ENCODE data around the gene C1orf21.

C1orf21 gene

GRCh38 chr1:184520336-184520735, 133.5 kb downstream of the C1orf21 start:
- no peak for DNase-seq

- no peak for DNase-seq
These were observed 137.4 kb downstream of the C1orf21 start for GRCh38 chr1:184524248-184524647.

- DNase-seq, result no peak
These were observed 140.6 kb downstream of the C1orf21 start for GRCh38 chr1:184527402-184527801.

GRCh38 chr1:184530226-184530625, 143.4 kb downstream of the C1orf21 start:
- no peak for DNase-seq

GRCh38 chr1:184531296-184531695, 144.5 kb downstream of the C1orf21 start:
- DNase-seq, result no peak

GRCh38 chr1:184532199-184532598, 145.4 kb downstream of the C1orf21 start:
- DNase-seq, result no peak

- no peak for DNase-seq
These were observed 146.2 kb downstream of the C1orf21 start for GRCh38 chr1:184533049-184533448.

- no peak for DNase-seq
These were observed 147.1 kb downstream of the C1orf21 start for GRCh38 chr1:184533915-184534314.

- DNase-seq, result no peak
These were observed 147.9 kb downstream of the C1orf21 start for GRCh38 chr1:184534690-184535089.

GRCh38 chr1:184535191-184535970, 148.6 kb downstream of the C1orf21 start:
- DNase-seq, result no peak

GRCh38 chr1:184536246-184536985, 149.6 kb downstream of the C1orf21 start:
- DNase-seq, result no peak

GRCh38 chr1:184539580-184539979, 152.8 kb downstream of the C1orf21 start:
- DNase-seq, result no peak

GRCh38 chr1:184541537-184542152, 154.8 kb downstream of the C1orf21 start:
- no peak for DNase-seq

- DNase-seq, result no peak
These were observed 155.5 kb downstream of the C1orf21 start for GRCh38 chr1:184542291-184542690.

- no peak for DNase-seq
These were observed 158.8 kb downstream of the C1orf21 start for GRCh38 chr1:184545601-184546000.

GRCh38 chr1:184552446-184552845, 165.6 kb downstream of the C1orf21 start:
- DNase-seq, result no peak

- DNase-seq, result no peak
These were observed 167.0 kb downstream of the C1orf21 start for GRCh38 chr1:184553845-184554244.

- DNase-seq, result no peak
These were observed 169.1 kb downstream of the C1orf21 start for GRCh38 chr1:184555665-184556641.

- no peak for DNase-seq
These were observed 169.8 kb downstream of the C1orf21 start for GRCh38 chr1:184556665-184557064.

- no peak for DNase-seq
These were observed 170.9 kb downstream of the C1orf21 start for GRCh38 chr1:184557423-184558347.

GRCh38 chr1:184558691-184559090, 171.9 kb downstream of the C1orf21 start:
- no peak for DNase-seq

All from activated naive CD4-positive, alpha-beta T cell treated with anti-CD3 and anti-CD28 coated beads, Interleukin-2, amount 50 U/mL, for 16 hours (primary cell).